WTC11 (cell line): Measurements from ENCODE around the gene EPDR1. TPM values are rescaled to one million over a fixed set of nuclear protein-coding genes. Genes with fewer than 3 reads are reported as not detected.

Experiments
- ATAC-seq: fragments of 200-7000 bp; cut with Tn5 transposase; 2 replicates; pipeline ENCODE4 v1.10.0; 2021; ENCODE audit warnings: mild to moderate bottlenecking, moderate library complexity
- CTCF ChIA-PET: fragments of 300-600 bp; sonication (Branson Sonifier 250); formaldehyde crosslinking; loops from one replicate; lab custom pipeline; 2021; ENCODE audit warnings: antibody characterized with exemption; lab: Charles Lee
- POLR2A ChIA-PET: fragments of 350-600 bp; sonication (Branson Sonifier 250); formaldehyde crosslinking; loops from one replicate; lab custom pipeline; 2021; ENCODE audit warnings: antibody characterized with exemption; lab: Charles Lee
- DNase-seq: peaks from one replicate; pipeline ENCODE4 v3.0.0; 2021; ENCODE audit warnings: low spot score
- H3K27ac Mint-ChIP-seq: 2 replicates; pipeline ENCODE4 v1.8.0; 2021; ENCODE audit warnings: mixed read lengths
- H3K27me3 Mint-ChIP-seq: 2 replicates; pipeline ENCODE4 v1.8.0; 2021; ENCODE audit warnings: low read depth, mild to moderate bottlenecking, moderate library complexity, mixed read lengths
- H3K36me3 Mint-ChIP-seq: 2 replicates; pipeline ENCODE4 v1.8.0; 2021; ENCODE audit warnings: mixed read lengths
- H3K4me1 Mint-ChIP-seq: 2 replicates; pipeline ENCODE4 v1.8.0; 2022; ENCODE audit warnings: mixed read lengths
- H3K4me3 Mint-ChIP-seq: 2 replicates; pipeline ENCODE4 v1.8.0; 2021; ENCODE audit warnings: mild to moderate bottlenecking, moderate library complexity, mixed read lengths
- H3K9me3 Mint-ChIP-seq: 2 replicates; pipeline ENCODE4 v1.8.0; 2021; ENCODE audit warnings: mixed read lengths
- ATF1 ChIP-seq: sonication (generic); formaldehyde crosslinking; IDR thresholded peaks from 2 replicates; pipeline ENCODE4 v1.8.1; 2023; ENCODE audit warnings: mild to moderate bottlenecking, moderate library complexity, missing genetic modification reagents
- ATF2 ChIP-seq: sonication (generic); formaldehyde crosslinking; IDR thresholded peaks from 2 replicates; pipeline ENCODE4 v1.8.1; 2022; ENCODE audit warnings: low read depth, missing genetic modification reagents, borderline replicate concordance
- CDX4 ChIP-seq: fragments of 250-450 bp; sonication (Bioruptor Pico); IDR thresholded peaks from 2 replicates; pipeline ENCODE4 v1.9.0; 2021; ENCODE audit warnings: moderate library complexity, mild to moderate bottlenecking, inconsistent platforms, borderline replicate concordance
- CREB1 ChIP-seq: sonication (generic); formaldehyde crosslinking; IDR thresholded peaks from 2 replicates; pipeline ENCODE4 v1.8.0; 2023; ENCODE audit warnings: mild to moderate bottlenecking, missing genetic modification reagents
- ETV6 ChIP-seq: sonication (generic); formaldehyde crosslinking; IDR thresholded peaks from 2 replicates; pipeline ENCODE4 v1.8.1; 2022; ENCODE audit warnings: mild to moderate bottlenecking, missing genetic modification reagents
- FOXJ3 ChIP-seq: sonication (generic); formaldehyde crosslinking; IDR thresholded peaks from 2 replicates; pipeline ENCODE4 v1.9.0; 2021; ENCODE audit warnings: missing genetic modification reagents, mild to moderate bottlenecking, borderline replicate concordance
- GABPB1 ChIP-seq: sonication (generic); formaldehyde crosslinking; IDR thresholded peaks from 2 replicates; pipeline ENCODE4 v1.8.1; 2023; ENCODE audit warnings: mild to moderate bottlenecking, missing genetic modification reagents
- IRF1 ChIP-seq: sonication (generic); formaldehyde crosslinking; IDR thresholded peaks from 2 replicates; pipeline ENCODE4 v1.8.0; 2023; ENCODE audit warnings: missing genetic modification reagents
- JUN ChIP-seq: sonication (generic); formaldehyde crosslinking; IDR thresholded peaks from 2 replicates; pipeline ENCODE4 v1.8.0; 2023; ENCODE audit warnings: mild to moderate bottlenecking, missing genetic modification reagents
- MLX ChIP-seq: sonication (generic); formaldehyde crosslinking; IDR thresholded peaks from 2 replicates; pipeline ENCODE4 v1.8.1; 2023; ENCODE audit warnings: mild to moderate bottlenecking, missing genetic modification reagents, moderate library complexity
- NR1H2 ChIP-seq: sonication (generic); formaldehyde crosslinking; IDR thresholded peaks from 2 replicates; pipeline ENCODE4 v1.9.0; 2021; ENCODE audit warnings: mild to moderate bottlenecking, moderate library complexity, missing genetic modification reagents
- PRRX2 ChIP-seq: fragments of 250-450 bp; sonication (Bioruptor Pico); IDR thresholded peaks from 2 replicates; pipeline ENCODE4 v1.8.0; 2021; ENCODE audit warnings: mild to moderate bottlenecking
- SP1 ChIP-seq: sonication (generic); formaldehyde crosslinking; conservative IDR thresholded peaks from 2 replicates; pipeline ENCODE4 v1.8.1; 2022; ENCODE audit warnings: missing genetic modification reagents
- TEAD4 ChIP-seq: sonication (generic); formaldehyde crosslinking; IDR thresholded peaks from 2 replicates; pipeline ENCODE4 v1.8.0; 2022; ENCODE audit warnings: mild to moderate bottlenecking, missing genetic modification reagents
- TP53 ChIP-seq: sonication (generic); formaldehyde crosslinking; IDR thresholded peaks from 2 replicates; pipeline ENCODE4 v1.8.1; 2023; ENCODE audit warnings: mild to moderate bottlenecking, missing genetic modification reagents
- USF1 ChIP-seq: sonication (generic); formaldehyde crosslinking; IDR thresholded peaks from 2 replicates; pipeline ENCODE4 v1.8.0; 2022; ENCODE audit warnings: mild to moderate bottlenecking, missing genetic modification reagents
- ZMAT4 ChIP-seq: fragments of 250-450 bp; sonication (Bioruptor Pico); IDR thresholded peaks from 2 replicates; pipeline ENCODE4 v1.9.0; 2021; ENCODE audit warnings: mild to moderate bottlenecking
- ZNF232 ChIP-seq: sonication (generic); formaldehyde crosslinking; IDR thresholded peaks from 2 replicates; pipeline ENCODE4 v1.8.0; 2022; ENCODE audit warnings: mild to moderate bottlenecking, missing genetic modification reagents
- ZNF263 ChIP-seq: sonication (generic); formaldehyde crosslinking; IDR thresholded peaks from 2 replicates; pipeline ENCODE4 v1.8.1; 2022; ENCODE audit warnings: low read depth, mild to moderate bottlenecking, moderate library complexity, missing genetic modification reagents
- ZNF423 ChIP-seq: fragments of 250-450 bp; sonication (Bioruptor Pico); IDR thresholded peaks from 2 replicates; pipeline ENCODE4 v2.1.2; 2022; ENCODE audit warnings: mild to moderate bottlenecking, moderate library complexity
- ZNF512 ChIP-seq: sonication (generic); formaldehyde crosslinking; IDR thresholded peaks from 2 replicates; pipeline ENCODE4 v1.8.1; 2022; ENCODE audit warnings: missing genetic modification reagents, borderline replicate concordance
- total RNA-seq: library from RNA; stranded (reverse); gene quantifications from 3 replicates; pipeline ENCODE4 v1.2.3, GENCODE V29; 2021

Gene EPDR1
- total RNA-seq, 1 experiment from 2014 or later: 7.4 TPM

GRCh38 chr7:37964196-37964595 is 43.8 kb downstream of the EPDR1 start (continued):
- TF ChIP-seq SP1 (CRISPR knock-in tag): no peak
- TF ChIP-seq, all 79 proteins: peak for 0

- Mint-ChIP-seq H3K9me3 (no peaks in the 10 kb centered on the region), H3K4me1 (peaks cover 5% of the 10 kb centered on the region; the same call in 1 of the 2 replicates), H3K36me3 (no peaks in the 10 kb centered on the region)
- no peak for ATAC-seq
- CTCF ChIA-PET: no interaction called here
- POLR2A ChIA-PET: no interaction called here
- no peak for TF ChIP-seq FOXJ3 (CRISPR knock-in tag)
- no peak for TF ChIP-seq USF1
- TF ChIP-seq NR1H2 (CRISPR knock-in tag): no peak
- no peak for TF ChIP-seq MLX (CRISPR knock-in tag)
- no peak for TF ChIP-seq TEAD4 (CRISPR knock-in tag)
- TF ChIP-seq ZNF512 (CRISPR knock-in tag): no peak
- TF ChIP-seq, all 79 proteins: peak for 0
- Mint-ChIP-seq H3K27ac (no peak overlapping the region), H3K27me3 (no peaks in the 10 kb centered on the region), H3K4me3 (no peak overlapping the region)
- DNase-seq: no peak
Measured at GRCh38 chr7:37970211-37970610, 49.8 kb downstream of the EPDR1 start.

GRCh38 chr7:37971491-37971890 is 51.1 kb downstream of the EPDR1 start:
- ChIA-PET CTCF (no interaction called here), POLR2A (no interaction called here)

GRCh38 chr7:37973915-37974314 is 53.5 kb downstream of the EPDR1 start:
- no peaks in the 10 kb centered on the region for H3K27me3 Mint-ChIP-seq
- H3K4me1 Mint-ChIP-seq: peaks cover 5% of the 10 kb centered on the region; the same call in 1 of the 2 replicates
- CTCF ChIA-PET: no interaction called here
- TF ChIP-seq JUN (CRISPR knock-in tag) (no peak), CREB1 (CRISPR knock-in tag) (no peak), NR1H2 (CRISPR knock-in tag) (no peak), CDX4 (CRISPR knock-in tag) (no peak), GABPB1 (CRISPR knock-in tag) (no peak), ATF1 (CRISPR knock-in tag) (no peak), IRF1 (CRISPR knock-in tag) (no peak), ZNF232 (CRISPR knock-in tag) (no peak), ZMAT4 (CRISPR knock-in tag) (no peak), PRRX2 (CRISPR knock-in tag) (no peak), TP53 (CRISPR knock-in tag) (no peak)
- H3K9me3 Mint-ChIP-seq: no peaks in the 10 kb centered on the region
- DNase-seq (no peak), ATAC-seq (no peak)
- H3K27ac Mint-ChIP-seq: no peak overlapping the region
- H3K4me3 Mint-ChIP-seq: no peak overlapping the region
- POLR2A ChIA-PET: no interaction called here
- H3K36me3 Mint-ChIP-seq: no peaks in the 10 kb centered on the region

More at GRCh38 chr7:37971491-37971890, 51.1 kb downstream of the EPDR1 start:
- ATAC-seq (no peak), DNase-seq (no peak)
- H3K27ac Mint-ChIP-seq: no peak overlapping the region
- H3K27me3 Mint-ChIP-seq: no peaks in the 10 kb centered on the region
- H3K9me3 Mint-ChIP-seq: no peaks in the 10 kb centered on the region
- H3K4me1 Mint-ChIP-seq: peaks cover 5% of the 10 kb centered on the region; the same call in 1 of the 2 replicates
- no peaks in the 10 kb centered on the region for H3K36me3 Mint-ChIP-seq
- H3K4me3 Mint-ChIP-seq: no peak overlapping the region
- TF ChIP-seq ZNF423 (CRISPR knock-in tag) (no peak), ZNF263 (CRISPR knock-in tag) (no peak), ETV6 (no peak), ATF2 (CRISPR knock-in tag) (no peak)
